MM.1S (cell line): ENCODE measurements around the gene RASGEF1B.

Source experiments
- CTCF ChIP-seq: fragments of 300-600 bp; sonication (generic); IDR thresholded peaks from 2 replicates; pipeline ENCODE4 v1.5.1; 2016; ENCODE audit warnings: antibody characterized with exemption, low read length, mixed read lengths
- EZH2 ChIP-seq: fragments of 300-600 bp; sonication (generic); optimal IDR thresholded peaks from 2 replicates; pipeline ENCODE3; 2017; ENCODE audit warnings: low read depth, mild to moderate bottlenecking, antibody characterized with exemption, low read length, mixed read lengths

GRCh38 chr4:81422595-81422994 lies 49.1 kb downstream of the RASGEF1B start:
- TF ChIP-seq CTCF (no peak), EZH2 (no peak)
